GM12878 (cell line): Measurements from ENCODE around the gene PAM. TPM values are rescaled to one million over a fixed set of nuclear protein-coding genes. Genes with fewer than 3 reads are reported as not detected.
"Not testable (repeated sequence)": the region's sequence is repeated elsewhere in the genome, so short reads cannot be mapped to it uniquely, and the experiment has no call there.

Source experiments
- ATAC-seq: fragments of 200-7000 bp; cut with Tn5 transposase; 3 replicates; pipeline ENCODE4 v1.9.1; 2020; ENCODE audit warnings: mild to moderate bottlenecking, moderate library complexity
- BruUV-seq: library from RNA; stranded (reverse); fragments of 400-500 nt; replicated peaks from 2 replicates; lab custom pipeline; 2021; lab: Mats Ljungman, UMichigan
- CTCF ChIA-PET: fragments of 300-600 bp; sonication (Branson Sonifier 250); formaldehyde crosslinking; extraction: SDS; loops from one replicate; lab custom pipeline; 2021; ENCODE audit warnings: inconsistent platforms; lab: Yijun Ruan, JAX
- POLR2A ChIA-PET: fragments of 350-600 bp; formaldehyde crosslinking; extraction: SDS; loops from one replicate; lab custom pipeline; 2021; ENCODE audit warnings: inconsistent platforms; lab: Charles Lee
- RAD21 ChIA-PET: fragments of 300-600 bp; sonication (Branson Sonifier 250); formaldehyde crosslinking; loops from one replicate; lab custom pipeline; 2023; ENCODE audit warnings: antibody characterized with exemption; ENCODE audit not compliant: unreplicated experiment; lab: Charles Lee
- SMC1A ChIA-PET: fragments of 300-600 bp; sonication (Branson Sonifier 250); formaldehyde crosslinking; loops from one replicate; lab custom pipeline; 2023; ENCODE audit not compliant: unreplicated experiment, uncharacterized antibody; lab: Charles Lee
- DNase-seq: peaks from one replicate; pipeline ENCODE4 v3.0.0-alpha.2; 2011; ENCODE audit warnings: low read depth, low spot score
- FAIRE-seq: peaks from 3 replicates; lab custom pipeline; 2011; peaks lifted over from hg19 to GRCh38; lab: Jason Lieb, UNC
- H2AFZ ChIP-seq: 2 replicates; pipeline ENCODE4 v1.6.0; 2011; ENCODE audit warnings: low read depth, low read length, control low read depth; ENCODE audit not compliant: control insufficient read depth
- H3K27ac ChIP-seq: 2 replicates; pipeline ENCODE4 v1.5.1; 2011; ENCODE audit warnings: control low read depth; ENCODE audit not compliant: control insufficient read depth, insufficient read depth
- H3K27me3 ChIP-seq, 2 experiments: replicated peaks in 1 of 2; 2 replicates each; pipeline versions ENCODE4 v1.6.0 to v1.6.1; 2011; ENCODE audit warnings: low read length in 1 of 2; ENCODE audit not compliant: control insufficient read depth in 2 of 2, insufficient read depth in 2 of 2
- H3K36me3 ChIP-seq, 2 experiments: 2 replicates each; pipeline ENCODE4 v1.5.1; 2011; ENCODE audit warnings: low read length in 1 of 2; ENCODE audit not compliant: control insufficient read depth in 2 of 2, insufficient read depth in 2 of 2
- H3K4me1 ChIP-seq: 2 replicates; pipeline ENCODE4 v1.6.1; 2011; ENCODE audit warnings: mild to moderate bottlenecking, low read length, moderate library complexity, mixed read lengths; ENCODE audit not compliant: control insufficient read depth, insufficient read depth
- H3K4me2 ChIP-seq: 2 replicates; pipeline ENCODE4 v1.6.0; 2011; ENCODE audit warnings: control low read depth; ENCODE audit not compliant: control insufficient read depth, insufficient read depth
- H3K4me3 ChIP-seq: fragments of 200-600 bp; sonication (generic); 2 replicates; pipeline ENCODE4 v1.5.1; 2016
- H3K79me2 ChIP-seq: 2 replicates; pipeline ENCODE4 v1.6.0; 2011; ENCODE audit warnings: low read length; ENCODE audit not compliant: control insufficient read depth, insufficient read depth
- H3K9ac ChIP-seq: 2 replicates; pipeline ENCODE4 v1.8.0; 2011; ENCODE audit warnings: low read length, control low read depth, mixed read lengths; ENCODE audit not compliant: control insufficient read depth, insufficient read depth
- H3K9me3 ChIP-seq: replicated peaks from 3 replicates; pipeline ENCODE4 v1.5.1; 2011; ENCODE audit warnings: mild to moderate bottlenecking, low read length; ENCODE audit not compliant: control insufficient read depth, insufficient read depth
- H4K20me1 ChIP-seq: 2 replicates; pipeline ENCODE4 v1.6.0; 2011; ENCODE audit not compliant: control insufficient read depth, insufficient read depth
- SUPT20H ChIP-seq: IDR thresholded peaks from 2 replicates; pipeline ENCODE4 v1.6.1; 2011; ENCODE audit warnings: low read depth, mild to moderate bottlenecking, low read length, moderate library complexity, borderline replicate concordance; ENCODE audit not compliant: control insufficient read depth
- WGBS: methylation state at CpG from one replicate; pipeline ENCODE4 v1.1.6; 2016; ENCODE audit warnings: low lambda C conversion rate; ENCODE audit not compliant: insufficient replicate concordance, insufficient coverage; ENCODE audit errors: missing lambda C conversion rate; 5-methylcytosine and 5-hydroxymethylcytosine counted together
- in situ Hi-C: fragments of 300-500 bp; cut with MboI; formaldehyde crosslinking; loops from 9 replicates; pipeline ENCODE4 v1.14.3; 2018; ENCODE audit warnings: mixed read lengths
- intact Hi-C: fragments of 100-400 bp; cut with micrococcal nuclease; formaldehyde crosslinking; loops from one replicate; pipeline ENCODE4 v1.14.2; 2022; ENCODE audit not compliant: unreplicated experiment
- polyA plus RNA-seq, 11 experiments: library from polyadenylated mRNA; depleted of rRNA in 4 of 11; unstranded in 6 of 11; stranded (reverse) in 5 of 11; fragments of >200 nt; fragmentation: Nextera tagmentation in 4 of 11; fragmentation: Illumina TruSeq in 1 of 11; extraction: Ambion mirVana in 4 of 11; extraction: Trizol in 1 of 11; gene quantifications; 1 replicate in 1 of 11; 2 replicates in 10 of 11; pipeline versions ENCODE4 v1.2.1 to v1.2.3, GENCODE V29; 2011 to 2016; ENCODE audit warnings: inconsistent platforms in 2 of 11, missing spikeins in 2 of 11, low read depth in 1 of 11
- total RNA-seq, 4 experiments: library from RNA; depleted of rRNA in 3 of 4; stranded (reverse); fragments of >200 nt in 3 of 4; fragmentation: Illumina TruSeq in 1 of 4; extraction: Trizol in 1 of 4; gene quantifications; 2 replicates each; pipeline versions ENCODE4 v1.2.1 to v1.2.3, GENCODE V29; 2013 to 2021
- TF ChIP-seq, protein P1 (sequence below): fragments of 450-650 bp; formaldehyde crosslinking; IDR thresholded peaks from 2 replicates; pipeline ENCODE4 v1.4.0; 2020; ENCODE audit warnings: mild to moderate bottlenecking, moderate library complexity

PAM gene
- total and polyA plus RNA-seq, 10 of the 15 experiments (the other 5 are each of a cell fraction or from before 2014, with no cell fraction given), result 5.5 to 72.5 (median 15.4) TPM

DNA sequence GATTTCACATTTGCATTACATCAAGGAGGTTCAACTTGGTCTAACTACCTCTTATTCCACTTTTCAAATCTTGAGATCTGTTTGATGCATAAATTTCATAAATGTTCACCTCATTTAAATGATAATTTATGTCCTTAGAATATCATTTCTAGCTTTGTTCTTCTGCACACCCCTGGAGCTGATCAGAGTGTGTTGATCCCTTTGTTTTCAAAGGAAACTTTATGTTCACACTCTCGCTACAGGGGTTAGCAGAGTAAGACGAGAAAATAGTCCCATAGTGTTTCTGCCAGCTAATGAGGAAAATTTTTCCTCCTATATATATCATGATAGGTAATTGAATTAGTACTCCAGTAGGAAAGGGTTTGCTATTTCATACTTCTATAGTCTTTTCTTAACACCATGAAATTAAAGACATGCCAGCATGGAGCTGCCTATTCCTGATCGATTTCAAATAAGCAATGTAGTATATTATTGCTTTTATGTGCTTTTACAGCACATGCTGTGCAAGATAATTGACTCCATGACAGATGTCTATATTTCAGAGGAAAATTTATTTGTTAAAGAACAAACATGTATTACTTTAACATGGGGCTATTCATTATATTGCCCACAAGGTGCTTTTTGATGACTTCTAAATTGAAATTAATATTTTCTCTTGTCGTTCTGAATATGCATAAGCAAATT lies 4.8 kb upstream of the PAM start (continued):
- TF ChIP-seq SUPT20H, result no peak
- TF ChIP-seq, protein P1, sequence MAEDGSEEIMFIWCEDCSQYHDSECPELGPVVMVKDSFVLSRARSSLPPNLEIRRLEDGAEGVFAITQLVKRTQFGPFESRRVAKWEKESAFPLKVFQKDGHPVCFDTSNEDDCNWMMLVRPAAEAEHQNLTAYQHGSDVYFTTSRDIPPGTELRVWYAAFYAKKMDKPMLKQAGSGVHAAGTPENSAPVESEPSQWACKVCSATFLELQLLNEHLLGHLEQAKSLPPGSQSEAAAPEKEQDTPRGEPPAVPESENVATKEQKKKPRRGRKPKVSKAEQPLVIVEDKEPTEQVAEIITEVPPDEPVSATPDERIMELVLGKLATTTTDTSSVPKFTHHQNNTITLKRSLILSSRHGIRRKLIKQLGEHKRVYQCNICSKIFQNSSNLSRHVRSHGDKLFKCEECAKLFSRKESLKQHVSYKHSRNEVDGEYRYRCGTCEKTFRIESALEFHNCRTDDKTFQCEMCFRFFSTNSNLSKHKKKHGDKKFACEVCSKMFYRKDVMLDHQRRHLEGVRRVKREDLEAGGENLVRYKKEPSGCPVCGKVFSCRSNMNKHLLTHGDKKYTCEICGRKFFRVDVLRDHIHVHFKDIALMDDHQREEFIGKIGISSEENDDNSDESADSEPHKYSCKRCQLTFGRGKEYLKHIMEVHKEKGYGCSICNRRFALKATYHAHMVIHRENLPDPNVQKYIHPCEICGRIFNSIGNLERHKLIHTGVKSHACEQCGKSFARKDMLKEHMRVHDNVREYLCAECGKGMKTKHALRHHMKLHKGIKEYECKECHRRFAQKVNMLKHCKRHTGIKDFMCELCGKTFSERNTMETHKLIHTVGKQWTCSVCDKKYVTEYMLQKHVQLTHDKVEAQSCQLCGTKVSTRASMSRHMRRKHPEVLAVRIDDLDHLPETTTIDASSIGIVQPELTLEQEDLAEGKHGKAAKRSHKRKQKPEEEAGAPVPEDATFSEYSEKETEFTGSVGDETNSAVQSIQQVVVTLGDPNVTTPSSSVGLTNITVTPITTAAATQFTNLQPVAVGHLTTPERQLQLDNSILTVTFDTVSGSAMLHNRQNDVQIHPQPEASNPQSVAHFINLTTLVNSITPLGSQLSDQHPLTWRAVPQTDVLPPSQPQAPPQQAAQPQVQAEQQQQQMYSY (CRISPR knock-in tag), result no peak

DNA sequence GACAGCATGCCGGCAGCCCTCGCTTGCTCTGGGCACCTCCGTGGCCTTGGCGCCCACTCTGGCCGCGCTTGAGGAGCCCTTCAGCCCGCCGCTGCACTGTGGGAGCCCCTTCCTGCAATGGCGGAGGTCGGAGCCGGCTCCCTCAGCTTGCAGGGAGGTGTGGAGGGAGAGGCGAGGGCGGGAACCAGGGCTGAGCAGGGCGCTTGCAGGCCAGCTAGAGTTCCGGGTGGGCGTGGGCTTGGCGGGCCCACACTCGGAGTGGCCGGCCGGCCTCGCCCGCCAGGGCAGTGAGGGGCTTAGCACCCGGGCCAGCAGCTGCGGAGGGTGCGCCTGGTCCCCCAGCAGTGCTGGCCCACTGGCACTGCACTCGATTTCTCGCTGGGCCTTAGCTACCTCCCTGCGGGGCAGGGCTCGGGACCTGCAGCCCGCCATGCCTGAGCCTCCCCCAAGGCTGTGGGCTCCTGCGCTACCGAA lies 3.2 kb upstream of the PAM start:
- H3K27ac ChIP-seq, H3K27me3 ChIP-seq, H3K4me2 ChIP-seq, H3K36me3 ChIP-seq, intact Hi-C loops, BruUV-seq, H3K9ac ChIP-seq, DNase-seq, RAD21 ChIA-PET, ATAC-seq, H3K9me3 ChIP-seq, H2AFZ ChIP-seq, H3K4me3 ChIP-seq, FAIRE-seq, H4K20me1 ChIP-seq, POLR2A ChIA-PET: not testable (repeated sequence)
- in situ Hi-C loops, result loop anchor here (10.0 kb wide), 1 partner anchor 373 kb away; the partner anchor contains the start of genes GIN1 and PPIP5K2
- SMC1A ChIA-PET, result interaction anchor here (1.1 to 1.3 kb wide), 2 partner anchors 9 to 10 kb away, joined by 3 read pairs; no protein-coding TSS in a partner anchor
- 90% methylated on average over 22 of the region's 32 CpGs for WGBS
- CTCF ChIA-PET, result interaction anchor here (0.8 to 2.0 kb wide), 4 partner anchors 11 to 114 kb away, joined by 3 to 5 read pairs (median 3); no protein-coding TSS in a partner anchor
- Histone ChIP-seq H3K4me1 (peaks cover 16% of the 10 kb centered on the region), H3K79me2 (peaks cover 15% of the 10 kb centered on the region)
